Tibial nerve (tissue), 4 donors: ENCODE measurements around the gene RIOK2.

Source experiments
- CTCF ChIP-seq, 5 experiments: fragments of 200-600 bp in 3 of 5; fragments of 450-650 bp in 2 of 5; sonication (generic) in 3 of 5; IDR thresholded peaks; one replicate each; pipeline ENCODE4 v1.5.1; 2016 to 2019; ENCODE audit warnings: antibody characterized with exemption in 5 of 5, mild to moderate bottlenecking in 3 of 5, moderate library complexity in 2 of 5
- EP300 ChIP-seq, 2 donors: sonication (generic); formaldehyde crosslinking; IDR thresholded peaks; one replicate each; pipeline ENCODE4 v1.6.1; 2017; ENCODE audit warnings: antibody characterized with exemption in 2 of 2, mild to moderate bottlenecking in 1 of 2

- TF ChIP-seq CTCF (IDR thresholded peaks at IDR 0.05) (no peak), EP300 (IDR thresholded peaks at IDR 0.05) (no peak)
These were observed 25.4 kb downstream of the RIOK2 start for GRCh38 chr5:97157689-97158088.
